Testis (tissue), 2 donors: ENCODE results near the gene ERLIN1.

ENCODE experiments used
- POLR2A ChIP-seq: fragments of 450-650 bp; IDR thresholded peaks from one replicate; pipeline ENCODE4 v1.6.1; 2017; ENCODE audit warnings: antibody characterized with exemption, mild to moderate bottlenecking, moderate library complexity
- TF ChIP-seq, protein P1 (sequence below), 3 experiments: fragments of 450-650 bp in 2 of 3; fragments of 200-600 bp in 1 of 3; sonication (generic) in 1 of 3; IDR thresholded peaks; one replicate each; pipeline ENCODE4 v1.5.1; 2016 to 2019; ENCODE audit warnings: antibody characterized with exemption in 3 of 3, mild to moderate bottlenecking in 2 of 3, moderate library complexity in 1 of 3

DNA sequence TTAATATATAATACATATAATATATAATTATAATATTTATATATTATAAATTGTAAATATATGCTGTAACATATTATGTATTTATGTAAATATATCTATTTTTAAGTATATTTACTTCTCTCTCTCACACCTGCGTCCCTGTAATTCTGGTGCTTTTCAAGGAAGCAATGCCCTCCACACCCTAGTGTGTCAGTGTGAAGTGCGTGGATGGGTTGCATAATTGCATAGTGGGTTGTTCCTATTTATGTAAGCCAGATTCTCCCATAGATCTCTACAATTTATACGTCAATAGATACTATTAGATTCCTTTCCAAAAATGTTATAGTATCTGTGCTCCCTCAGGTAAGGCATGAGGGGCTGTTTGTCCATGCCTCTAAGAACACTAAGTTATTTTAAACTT is 54.3 kb downstream of the ERLIN1 start:
- TF ChIP-seq, protein P1, sequence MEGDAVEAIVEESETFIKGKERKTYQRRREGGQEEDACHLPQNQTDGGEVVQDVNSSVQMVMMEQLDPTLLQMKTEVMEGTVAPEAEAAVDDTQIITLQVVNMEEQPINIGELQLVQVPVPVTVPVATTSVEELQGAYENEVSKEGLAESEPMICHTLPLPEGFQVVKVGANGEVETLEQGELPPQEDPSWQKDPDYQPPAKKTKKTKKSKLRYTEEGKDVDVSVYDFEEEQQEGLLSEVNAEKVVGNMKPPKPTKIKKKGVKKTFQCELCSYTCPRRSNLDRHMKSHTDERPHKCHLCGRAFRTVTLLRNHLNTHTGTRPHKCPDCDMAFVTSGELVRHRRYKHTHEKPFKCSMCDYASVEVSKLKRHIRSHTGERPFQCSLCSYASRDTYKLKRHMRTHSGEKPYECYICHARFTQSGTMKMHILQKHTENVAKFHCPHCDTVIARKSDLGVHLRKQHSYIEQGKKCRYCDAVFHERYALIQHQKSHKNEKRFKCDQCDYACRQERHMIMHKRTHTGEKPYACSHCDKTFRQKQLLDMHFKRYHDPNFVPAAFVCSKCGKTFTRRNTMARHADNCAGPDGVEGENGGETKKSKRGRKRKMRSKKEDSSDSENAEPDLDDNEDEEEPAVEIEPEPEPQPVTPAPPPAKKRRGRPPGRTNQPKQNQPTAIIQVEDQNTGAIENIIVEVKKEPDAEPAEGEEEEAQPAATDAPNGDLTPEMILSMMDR (IDR thresholded peaks at IDR 0.05) = no peak
- TF ChIP-seq POLR2A = no peak
